ENCODE measurements around the gene DDN.

Gene DDN

DNA sequence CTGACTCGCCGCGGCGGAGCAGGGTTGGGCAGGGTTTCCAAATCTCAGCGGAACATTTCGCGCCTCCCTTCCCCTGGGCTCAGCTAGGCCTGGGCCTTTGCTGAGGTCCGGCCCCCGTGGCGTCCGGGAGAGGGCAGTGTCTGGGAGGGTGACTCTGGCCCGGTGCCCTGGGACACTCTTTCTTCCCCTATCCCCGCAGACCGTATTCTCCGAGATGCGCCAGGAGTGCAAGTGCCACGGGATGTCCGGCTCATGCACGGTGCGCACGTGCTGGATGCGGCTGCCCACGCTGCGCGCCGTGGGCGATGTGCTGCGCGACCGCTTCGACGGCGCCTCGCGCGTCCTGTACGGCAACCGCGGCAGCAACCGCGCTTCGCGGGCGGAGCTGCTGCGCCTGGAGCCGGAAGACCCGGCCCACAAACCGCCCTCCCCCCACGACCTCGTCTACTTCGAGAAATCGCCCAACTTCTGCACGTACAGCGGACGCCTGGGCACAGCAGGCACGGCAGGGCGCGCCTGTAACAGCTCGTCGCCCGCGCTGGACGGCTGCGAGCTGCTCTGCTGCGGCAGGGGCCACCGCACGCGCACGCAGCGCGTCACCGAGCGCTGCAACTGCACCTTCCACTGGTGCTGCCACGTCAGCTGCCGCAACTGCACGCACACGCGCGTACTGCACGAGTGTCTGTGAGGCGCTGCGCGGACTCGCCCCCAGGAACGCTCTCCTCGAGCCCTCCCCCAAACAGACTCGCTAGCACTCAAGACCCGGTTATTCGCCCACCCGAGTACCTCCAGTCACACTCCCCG is 18.0 kb downstream of the DDN start:
- DNase-seq, result no peak

DNA sequence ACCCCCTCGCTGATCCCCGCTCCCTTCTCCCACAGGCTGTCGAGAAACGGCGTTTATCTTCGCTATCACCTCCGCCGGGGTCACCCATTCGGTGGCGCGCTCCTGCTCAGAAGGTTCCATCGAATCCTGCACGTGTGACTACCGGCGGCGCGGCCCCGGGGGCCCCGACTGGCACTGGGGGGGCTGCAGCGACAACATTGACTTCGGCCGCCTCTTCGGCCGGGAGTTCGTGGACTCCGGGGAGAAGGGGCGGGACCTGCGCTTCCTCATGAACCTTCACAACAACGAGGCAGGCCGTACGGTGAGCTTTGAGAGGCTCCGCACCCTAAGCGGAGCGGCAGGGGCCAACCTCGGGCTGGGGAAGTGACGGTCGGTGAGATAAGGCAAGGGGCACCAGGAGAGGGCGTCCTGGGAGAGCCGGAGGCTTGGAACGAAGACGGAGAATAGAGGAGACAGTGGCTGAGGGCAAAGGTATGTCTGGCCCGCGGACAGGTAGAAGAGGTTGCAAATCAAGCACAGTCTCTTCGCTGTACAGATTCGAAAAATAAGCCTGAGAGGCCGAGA is 18.7 kb downstream of the DDN start:
- no peak for DNase-seq

- DNase-seq, result no peak
Observed at GRCh38 chr12:48979602-48980388, 19.4 kb downstream of the DDN start.

GRCh38 chr12:48978741-48979601 is 20.2 kb downstream of the DDN start:
- no peak for DNase-seq

DNA sequence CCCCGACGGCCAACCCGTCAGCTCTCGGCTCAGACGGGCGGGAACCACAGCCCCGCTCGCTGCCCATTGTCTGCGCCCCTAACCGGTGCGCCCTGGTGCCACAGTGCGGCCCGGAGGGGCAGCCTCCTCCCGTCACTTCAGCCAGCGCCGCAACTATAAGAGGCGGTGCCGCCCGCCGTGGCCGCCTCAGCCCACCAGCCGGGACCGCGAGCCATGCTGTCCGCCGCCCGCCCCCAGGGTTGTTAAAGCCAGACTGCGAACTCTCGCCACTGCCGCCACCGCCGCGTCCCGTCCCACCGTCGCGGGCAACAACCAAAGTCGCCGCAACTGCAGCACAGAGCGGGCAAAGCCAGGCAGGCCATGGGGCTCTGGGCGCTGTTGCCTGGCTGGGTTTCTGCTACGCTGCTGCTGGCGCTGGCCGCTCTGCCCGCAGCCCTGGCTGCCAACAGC is 20.9 kb downstream of the DDN start, which contains the start of gene WNT1:
WNT1 (plus strand) TSS at position 32 of the 450 bp plus-strand sequence; CDS start at position 361, 329 bp downstream.
- DNase-seq, result no peak

- peak in 1 of 2 experiments; percentile 33 for DNase-seq
Observed at GRCh38 chr12:48977290-48978281, 21.6 kb downstream of the DDN start.

GRCh38 chr12:48973941-48974673 is 25.1 kb downstream of the DDN start:
- DNase-seq, result no peak

DNA sequence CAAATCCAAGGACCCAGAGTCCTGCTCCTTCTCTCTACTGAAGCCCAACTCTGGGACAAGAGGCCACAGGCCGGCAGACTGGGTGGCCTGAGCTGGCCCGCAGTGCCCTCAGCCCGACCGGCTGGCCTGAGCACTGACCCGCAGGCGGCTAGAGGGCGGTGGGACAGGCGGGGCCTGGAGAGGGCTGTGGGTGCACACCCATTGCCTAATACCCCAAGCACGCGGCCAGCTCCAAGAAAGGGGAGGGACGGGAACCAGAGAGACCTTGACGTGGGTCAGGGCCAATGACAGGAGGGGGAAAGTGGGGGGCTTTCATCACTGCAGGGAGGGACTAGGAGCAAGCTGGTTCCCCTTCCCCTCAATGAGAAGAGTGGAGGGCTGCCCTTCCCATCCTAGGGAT is 25.6 kb downstream of the DDN start:
- DNase-seq, result no peak

DNA sequence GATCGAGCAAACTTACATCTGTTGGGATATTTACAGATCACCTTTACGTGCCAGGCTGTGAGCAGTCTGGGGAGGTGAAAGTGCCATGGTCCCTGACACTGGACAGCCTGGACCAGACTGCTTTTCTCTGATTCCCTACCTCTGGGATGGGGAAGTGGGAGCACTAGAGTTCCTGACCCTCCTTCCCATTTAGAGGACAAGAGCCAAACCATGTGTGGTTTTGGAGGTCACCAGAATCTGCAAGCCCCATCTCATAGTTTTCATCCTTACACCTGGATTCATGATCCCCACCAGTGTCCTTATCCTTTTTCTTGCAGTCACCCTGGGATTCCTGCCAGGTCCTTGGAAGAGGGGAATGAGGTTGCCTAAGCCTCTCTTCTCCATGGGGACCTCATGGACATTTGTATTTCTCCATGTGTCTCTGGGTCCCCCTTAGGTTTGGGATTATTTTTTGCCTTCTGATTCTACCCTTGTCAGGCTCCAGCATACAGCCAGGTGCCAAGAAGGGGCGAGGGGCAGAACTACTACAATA is 26.2 kb downstream of the DDN start:
- no peak for DNase-seq

DNA sequence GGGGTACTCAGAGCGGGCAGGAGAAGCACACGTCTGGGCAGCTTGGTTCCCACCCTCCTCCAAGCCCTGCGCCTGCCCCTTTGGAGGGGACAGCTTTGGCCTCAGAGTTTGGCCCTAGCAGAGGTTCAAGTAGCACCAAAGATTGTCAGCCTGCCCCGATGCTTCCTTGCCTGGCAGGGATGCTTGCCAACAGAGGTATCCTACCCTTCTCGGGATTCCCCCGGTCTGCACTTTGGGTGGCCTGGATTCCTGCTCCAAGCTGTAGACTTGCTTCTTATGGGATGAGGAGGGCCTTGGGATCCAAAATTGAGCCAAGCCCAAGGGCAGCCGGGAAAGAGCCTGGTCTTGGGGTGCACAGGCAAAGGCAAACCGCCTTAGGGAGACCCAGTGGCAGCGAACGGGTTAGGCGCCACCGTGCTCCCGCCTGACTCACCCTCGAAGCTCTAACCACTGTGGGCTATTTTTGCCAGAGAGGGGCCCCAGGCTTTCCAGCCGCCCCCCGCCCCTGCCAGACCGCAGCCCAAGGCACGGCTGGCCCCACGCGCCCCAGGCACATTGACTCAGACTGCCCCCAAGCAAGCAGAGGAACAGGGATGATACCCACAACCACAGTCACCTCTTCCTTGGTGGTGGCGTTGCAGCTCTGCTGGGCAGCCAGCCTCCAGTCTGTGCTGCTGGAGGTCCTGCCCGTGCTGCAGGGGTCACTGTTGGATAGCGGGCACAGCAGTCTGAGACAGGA is 26.8 kb downstream of the DDN start:
- no peak for DNase-seq

DNA sequence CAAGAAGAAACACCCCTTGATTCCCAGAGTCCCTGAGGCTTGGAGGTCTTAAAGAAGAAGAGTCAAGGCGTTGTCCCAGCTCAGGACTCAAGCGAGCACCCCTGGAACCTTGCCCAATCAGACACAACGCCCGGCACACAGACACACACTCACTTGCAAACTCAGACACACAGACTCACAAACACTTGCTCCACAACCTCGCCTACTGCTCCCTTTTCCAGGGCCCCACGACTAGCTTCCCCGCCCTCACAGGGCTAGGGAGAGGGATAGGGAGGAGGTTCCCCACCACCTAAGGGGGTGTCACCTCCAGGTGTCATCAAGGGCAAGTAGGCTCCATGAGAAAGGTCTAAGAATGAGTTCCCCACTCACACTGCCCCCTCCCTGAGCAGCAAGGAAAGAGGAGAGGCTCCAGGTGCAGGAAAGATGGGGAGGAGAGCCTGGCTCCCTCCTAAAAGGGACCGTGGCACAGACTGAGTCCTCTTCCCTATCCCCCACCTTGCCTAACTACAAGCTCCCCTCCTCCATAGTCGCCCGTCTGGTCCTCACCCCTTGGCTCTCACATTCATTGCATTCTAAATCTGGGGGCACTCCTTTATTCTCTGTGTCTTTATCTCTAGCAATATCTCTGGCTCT is 28.4 kb downstream of the DDN start:
- DNase-seq, result no peak

DNA sequence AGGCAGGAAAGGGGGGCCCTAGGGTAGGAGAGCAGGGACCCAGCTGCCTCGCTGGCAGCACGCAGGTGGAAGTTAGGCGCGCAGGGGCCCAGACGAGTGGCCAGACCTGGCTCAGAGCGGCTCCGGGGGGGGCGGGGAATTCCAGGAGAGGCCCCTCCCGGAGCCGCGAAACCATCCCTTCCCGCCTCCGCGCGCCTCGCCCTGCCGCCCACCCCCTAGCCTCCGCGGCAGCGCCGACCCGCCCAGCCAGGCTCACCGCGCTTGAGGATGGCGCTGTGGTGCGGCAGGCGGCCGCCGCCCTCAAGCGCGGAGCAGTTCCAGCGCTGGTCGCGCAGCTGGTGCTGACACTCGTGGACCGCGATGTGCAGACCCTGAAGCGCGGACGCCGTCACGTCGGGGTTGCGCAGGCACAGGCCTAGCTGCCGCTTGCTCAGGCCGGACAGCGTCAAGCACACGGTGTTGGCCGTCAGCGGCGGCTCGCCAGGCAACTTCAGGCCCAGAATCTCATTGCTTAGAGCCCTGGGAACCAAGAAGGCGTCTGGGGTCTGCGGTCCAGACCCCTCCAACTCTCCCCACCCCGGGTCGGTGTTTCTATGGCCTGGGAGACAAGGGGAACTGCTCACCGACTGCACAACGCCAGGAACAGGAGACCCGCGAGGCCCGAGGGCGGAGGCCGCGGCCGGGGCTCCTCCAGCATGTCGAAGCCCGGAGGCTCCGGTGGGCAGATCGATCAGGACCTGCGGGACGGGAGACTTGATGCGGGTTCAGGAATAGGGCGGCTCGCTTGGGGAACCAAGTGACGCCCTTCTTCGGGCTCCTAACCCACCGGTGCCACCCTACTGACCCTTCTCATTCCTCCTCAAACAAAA is 29.1 kb downstream of the DDN start:
- DNase-seq, result no peak

DNA sequence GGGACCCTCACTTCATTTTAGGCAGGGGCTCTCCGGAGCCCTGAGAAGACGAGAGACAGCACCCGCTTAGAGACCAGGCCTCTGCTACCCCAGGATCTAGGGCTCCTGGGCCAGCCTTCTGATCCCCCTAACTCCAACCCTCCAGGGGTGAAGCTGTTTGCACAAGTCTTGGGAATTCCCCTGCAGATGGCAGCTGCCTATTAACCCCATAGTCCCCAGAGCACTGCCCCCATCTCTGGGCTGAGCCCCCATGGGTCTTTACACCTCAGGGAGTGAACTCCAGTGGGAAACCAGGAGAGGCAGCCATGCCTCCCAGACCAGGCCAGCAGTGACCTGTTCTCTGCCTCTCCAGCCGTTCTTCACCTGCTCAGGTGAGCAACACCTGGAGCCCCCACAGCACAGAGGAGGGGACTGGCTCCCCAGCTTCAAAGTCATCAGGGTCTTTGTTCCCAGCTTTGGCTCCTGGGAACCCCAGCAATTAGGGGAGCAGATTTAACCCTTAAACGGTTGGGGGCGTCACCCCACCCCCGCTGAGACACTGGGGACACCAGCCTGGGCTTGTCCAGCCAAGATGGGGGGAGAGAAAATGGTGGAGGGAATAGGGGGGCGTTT is 29.9 kb downstream of the DDN start:
- DNase-seq, result no peak

- no peak for DNase-seq
Observed at GRCh38 chr12:48968467-48968866, 30.7 kb downstream of the DDN start.

DNA sequence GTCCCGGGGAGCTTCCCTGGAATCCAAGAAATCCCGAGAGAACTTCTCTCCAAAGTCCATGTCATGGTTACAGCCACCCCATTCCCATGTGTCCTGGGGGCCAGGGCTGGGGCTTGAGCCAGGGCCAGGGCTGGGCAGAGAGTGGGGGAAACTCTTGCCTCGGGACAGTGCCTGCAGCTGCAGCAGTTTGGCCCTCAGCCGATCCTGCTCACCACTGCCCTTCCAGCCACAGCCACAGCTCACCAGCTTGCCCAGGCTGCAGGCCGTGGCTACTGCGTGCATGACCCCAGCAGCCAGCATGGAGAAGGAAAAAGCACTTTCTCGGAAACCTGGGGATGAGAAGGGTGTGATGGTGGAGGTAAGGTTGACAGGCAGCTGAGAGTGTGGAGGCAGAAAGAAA is 31.2 kb downstream of the DDN start:
- no peak for DNase-seq

DNA sequence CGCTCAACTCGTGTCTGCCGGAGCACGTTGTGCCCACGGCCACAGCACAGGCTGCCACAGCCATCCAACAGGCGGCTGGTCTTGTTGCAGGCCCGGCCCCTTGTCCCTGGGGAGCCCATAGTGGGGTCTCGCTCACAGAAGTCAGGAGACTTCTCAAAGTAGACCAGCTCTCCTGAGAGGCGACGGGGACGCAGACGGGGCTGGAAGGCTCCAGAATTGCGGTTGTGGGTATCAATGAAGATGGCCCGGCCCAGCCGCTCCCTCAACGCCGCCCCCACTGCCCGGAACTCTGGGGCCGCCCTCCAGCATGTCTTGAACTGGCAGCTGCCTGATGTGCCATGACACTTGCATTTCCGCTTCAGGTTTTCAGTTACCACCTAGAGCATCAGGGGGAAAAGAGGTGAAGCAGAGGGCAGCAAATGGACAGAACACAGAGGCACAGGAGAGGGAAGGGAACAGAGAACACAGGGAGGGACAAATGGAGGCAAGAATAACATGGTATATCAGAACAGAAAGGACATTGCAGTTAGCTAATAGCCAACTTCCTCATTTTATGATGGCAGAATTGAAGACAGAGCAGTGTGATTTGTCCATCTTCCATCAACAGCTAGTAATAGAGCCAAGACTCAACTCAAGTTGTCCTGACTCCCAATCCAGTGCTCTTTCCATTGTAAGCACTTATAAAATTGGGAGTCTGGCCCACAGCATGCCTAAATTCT is 32.8 kb downstream of the DDN start:
- no peak for DNase-seq

- no peak for DNase-seq
Observed at GRCh38 chr12:48965298-48965838, 33.8 kb downstream of the DDN start.

Data from NCI-H446 (cell line).